SK-N-MC (cell line): Measurements from ENCODE around the gene SPRN.

Experiments
- EZH2 ChIP-seq: fragments of 200-600 bp; sonication (generic); IDR thresholded peaks from one replicate; pipeline ENCODE4 v1.6.1; 2017; ENCODE audit warnings: antibody characterized with exemption
- FOXP2 ChIP-seq: optimal IDR thresholded peaks from 2 replicates; pipeline ENCODE3; 2011; ENCODE audit warnings: mild to moderate bottlenecking, moderate library complexity; ENCODE audit not compliant: insufficient read depth; ENCODE audit errors: extremely low read length, control extremely low read depth
- POLR2AphosphoS5 ChIP-seq: IDR thresholded peaks from 2 replicates; pipeline ENCODE4 v1.6.1; 2012; ENCODE audit warnings: mild to moderate bottlenecking, low read depth, low read length, borderline replicate concordance

DNA sequence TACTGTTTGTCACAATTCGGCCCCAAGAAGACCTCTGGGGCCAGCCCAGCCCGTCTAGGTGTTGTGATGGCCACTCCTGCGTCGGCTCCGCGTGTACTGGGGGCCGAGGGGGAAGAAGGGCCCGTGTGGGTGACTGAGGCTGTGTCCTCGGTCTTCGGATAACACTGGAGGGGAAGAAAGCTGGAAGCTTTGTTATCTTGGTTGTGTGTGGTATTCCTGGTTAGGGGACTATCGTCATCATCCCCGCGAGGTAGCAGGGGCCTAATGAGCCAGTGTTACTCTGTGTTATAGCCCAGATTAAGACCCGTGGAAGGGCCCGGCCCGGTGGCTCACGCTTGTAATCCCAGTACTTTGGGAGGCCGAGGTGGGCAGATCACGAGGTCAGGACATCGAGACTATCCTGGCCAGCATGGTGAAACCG, 29.6 kb downstream of the SPRN start:
- no peak for TF ChIP-seq EZH2
- TF ChIP-seq POLR2AphosphoS5 = no peak
- TF ChIP-seq FOXP2 = no peak
